NCI-H1092 treated with DMSO at 0.1 percent for 48 hours (cell line): ENCODE results near the gene ZNF816.
A peak's percentile ranks its signal among the peaks of the same experiment; 100 is the strongest.
"Not testable (repeated sequence)": the region's sequence is repeated elsewhere in the genome, so short reads cannot be mapped to it uniquely, and the experiment has no call there.

ENCODE experiments used
- DNase-seq: peaks from one replicate; lab custom pipeline; 2025; lab: John Stamatoyannopoulos, UW

ZNF816 gene

GRCh38 chr19:52962394-52963246 lies at the start of gene ZNF816:
Gene ZNF816, minus strand, starts transcription at chr19:52962881. Its CDS starts 6,792 bp downstream, at chr19:52956089.
- peak; percentile 72 for DNase-seq

- no peak for DNase-seq
These were observed 49.3 kb upstream of the ZNF816 start for GRCh38 chr19:53012006-53012405.

- no peak for DNase-seq
These were observed 47.8 kb upstream of the ZNF816 start for GRCh38 chr19:53010494-53010893.

GRCh38 chr19:53008061-53008778 lies 45.5 kb upstream of the ZNF816 start:
- DNase-seq: no peak

- no peak for DNase-seq
These were observed 44.9 kb upstream of the ZNF816 start for GRCh38 chr19:53007606-53008005.

- no peak for DNase-seq
These were observed 44.5 kb upstream of the ZNF816 start for GRCh38 chr19:53007200-53007599.

- DNase-seq: no peak
These were observed 41.6 kb upstream of the ZNF816 start for GRCh38 chr19:53004242-53004641.

- no peak for DNase-seq
These were observed 39.8 kb upstream of the ZNF816 start for GRCh38 chr19:53002479-53002878.

- DNase-seq: no peak
These were observed 35.3 kb upstream of the ZNF816 start for GRCh38 chr19:52997975-52998374.

GRCh38 chr19:52995711-52996110 lies 33.0 kb upstream of the ZNF816 start:
- no peak for DNase-seq

- DNase-seq: peak; percentile 58
These were observed 30.9 kb upstream of the ZNF816 start for GRCh38 chr19:52993342-52994178.

GRCh38 chr19:52992109-52993004 lies 29.7 kb upstream of the ZNF816 start:
- DNase-seq: no peak

- DNase-seq: no peak
These were observed 28.8 kb upstream of the ZNF816 start for GRCh38 chr19:52991484-52991883.

- no peak for DNase-seq
These were observed 28.2 kb upstream of the ZNF816 start for GRCh38 chr19:52990759-52991418.

GRCh38 chr19:52988506-52988905 lies 25.8 kb upstream of the ZNF816 start:
- DNase-seq: no peak

- DNase-seq: no peak
These were observed 24.5 kb upstream of the ZNF816 start for GRCh38 chr19:52987221-52987620.

GRCh38 chr19:52983167-52983566 lies 20.5 kb upstream of the ZNF816 start:
- DNase-seq: not testable (repeated sequence)

- DNase-seq: no peak
These were observed 18.6 kb upstream of the ZNF816 start for GRCh38 chr19:52981329-52981728.

- no peak for DNase-seq
These were observed 5.1 kb upstream of the ZNF816 start for GRCh38 chr19:52967772-52968171.

GRCh38 chr19:52963247-52963618 lies 552 bp upstream of the ZNF816 start:
- peak; percentile 21 for DNase-seq

GRCh38 chr19:52961981-52962380 lies 700 bp downstream of the ZNF816 start:
- DNase-seq: no peak
